CD4-positive, alpha-beta T cell (primary cell): Measurements from ENCODE around the gene HEY2. TPM values are rescaled to one million over a fixed set of nuclear protein-coding genes. Genes with fewer than 3 reads are reported as not detected.

ENCODE experiments used
- ATAC-seq: fragments of 200-7000 bp; cut with Tn5 transposase; one replicate; pipeline ENCODE4 v1.10.0; 2022; ENCODE audit warnings: mild to moderate bottlenecking; ENCODE audit not compliant: poor library complexity
- CTCF ChIA-PET: fragments of 350-600 bp; sonication (Branson Sonifier 250); formaldehyde crosslinking; loops from one replicate; lab custom pipeline; 2021; ENCODE audit warnings: antibody characterized with exemption, inconsistent platforms; lab: Charles Lee
- POLR2A ChIA-PET: fragments of 350-600 bp; sonication (Branson Sonifier 250); formaldehyde crosslinking; loops from one replicate; lab custom pipeline; 2021; ENCODE audit warnings: antibody characterized with exemption, inconsistent platforms; lab: Charles Lee
- DNase-seq, 14 experiments: peaks; one replicate each; pipeline ENCODE4 v3.0.0-alpha.2; 2013 to 2020; ENCODE audit warnings: mixed read lengths in 2 of 14
- H3K27ac ChIP-seq, 2 donors: one replicate each; pipeline versions ENCODE4 v1.5.1 to v1.7.0; 2013; ENCODE audit warnings: low read length in 2 of 2, low read depth in 1 of 2, mild to moderate bottlenecking in 1 of 2
- H3K27me3 ChIP-seq, 2 experiments: 1 replicate in 1 of 2; 2 replicates in 1 of 2; pipeline versions ENCODE4 v1.6.1 to v1.7.0; 2013; ENCODE audit warnings: low read length in 2 of 2, control low read depth in 1 of 2, mild to moderate bottlenecking in 1 of 2, moderate library complexity in 1 of 2; ENCODE audit not compliant: insufficient read depth in 2 of 2, control insufficient read depth in 1 of 2
- H3K36me3 ChIP-seq: one replicate; pipeline ENCODE4 v1.6.1; 2013; ENCODE audit warnings: low read length, control low read depth; ENCODE audit not compliant: insufficient read depth
- H3K4me1 ChIP-seq: one replicate; pipeline ENCODE4 v1.6.1; 2013; ENCODE audit warnings: low read length, control low read depth; ENCODE audit not compliant: insufficient read depth
- H3K4me3 ChIP-seq: one replicate; pipeline ENCODE4 v1.5.1; 2013; ENCODE audit warnings: mild to moderate bottlenecking, low read length, moderate library complexity
- H3K9me3 ChIP-seq, 2 experiments: 1 replicate in 1 of 2; 2 replicates in 1 of 2; pipeline versions ENCODE4 v1.6.1 to v1.7.0; 2013; ENCODE audit warnings: low read length in 2 of 2, mild to moderate bottlenecking in 2 of 2, control low read depth in 1 of 2, moderate library complexity in 1 of 2; ENCODE audit not compliant: control insufficient read depth in 1 of 2, insufficient read depth in 1 of 2
- H3K27ac Mint-ChIP-seq: one replicate; pipeline ENCODE4 v1.8.0; 2020; ENCODE audit warnings: mixed read lengths
- H3K27me3 Mint-ChIP-seq: one replicate; pipeline ENCODE4 v1.8.0; 2021; ENCODE audit warnings: mixed read lengths
- H3K36me3 Mint-ChIP-seq: one replicate; pipeline ENCODE4 v1.8.0; 2021; ENCODE audit warnings: low read depth, mixed read lengths
- H3K4me1 Mint-ChIP-seq: one replicate; pipeline ENCODE4 v1.8.0; 2021; ENCODE audit warnings: low read depth, mixed read lengths
- H3K4me3 Mint-ChIP-seq: one replicate; pipeline ENCODE4 v1.8.0; 2020; ENCODE audit warnings: mild to moderate bottlenecking, mixed read lengths
- H3K9me3 Mint-ChIP-seq: one replicate; pipeline ENCODE4 v1.8.0; 2020; ENCODE audit warnings: mixed read lengths
- intact Hi-C, 2 experiments: fragments of 100-400 bp; cut with DNase I in 1 of 2; cut with micrococcal nuclease in 1 of 2; formaldehyde crosslinking; loops; one replicate each; pipeline versions ENCODE4 v1.15.1 to v1.9.0; 2023 to 2025; cut with DNase I, micrococcal nuclease
- total RNA-seq, 174 experiments: library from RNA in 2 of 174; stranded (reverse) in 2 of 174; gene quantifications; one replicate each; pipeline ENCODE4 v1.2.3 and lab custom pipeline; 2021 to 2026
- TF ChIP-seq, protein P1 (sequence below): fragments of 200-600 bp; IDR thresholded peaks from one replicate; pipeline ENCODE4 v1.8.0; 2022; ENCODE audit warnings: antibody characterized with exemption, mild to moderate bottlenecking

Gene HEY2
- total RNA-seq, 2 experiments from 2014 or later = 0.08 to 0.30 TPM

DNA sequence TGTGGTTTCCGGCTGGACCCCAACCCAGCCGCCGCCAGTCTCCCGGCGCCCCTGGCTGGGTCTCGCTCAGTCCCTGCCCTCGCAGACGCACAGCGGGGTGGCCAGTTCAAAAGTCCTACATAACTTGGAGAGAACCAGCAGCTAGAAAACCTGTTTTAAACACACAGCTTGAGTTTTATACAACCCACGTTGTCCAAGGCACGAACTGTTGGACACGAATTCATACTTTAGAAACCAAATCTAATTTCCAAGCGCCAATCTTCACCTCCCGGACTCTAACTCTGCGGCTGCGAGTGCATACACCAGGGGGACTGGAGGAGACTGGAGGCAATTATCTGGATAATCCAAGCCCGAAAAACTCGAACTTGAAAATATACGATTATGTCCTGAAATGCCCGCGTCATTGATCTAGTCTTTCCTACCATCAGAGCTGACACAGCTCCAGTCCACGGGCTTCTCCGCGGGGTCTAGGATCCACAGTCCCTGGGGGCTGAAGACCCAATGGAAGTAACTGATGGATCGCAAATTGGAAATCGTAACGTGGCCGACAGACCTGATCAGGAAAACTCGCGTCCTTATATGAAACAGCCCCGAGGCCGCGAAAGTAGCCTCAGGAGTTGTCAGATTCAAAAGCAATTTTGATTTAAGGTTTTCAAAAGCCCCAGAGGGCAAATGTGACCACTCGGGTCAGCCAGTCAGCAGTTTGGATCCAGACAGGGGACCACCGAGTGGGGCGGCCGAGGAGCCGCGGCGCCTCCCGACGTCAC is 843 bp upstream of the HEY2 start:
- Histone ChIP-seq H3K9me3 (peaks cover 0 to 11% of the 10 kb centered on the region in 2 experiments), H3K27me3 (peaks cover 44 to 59% of the 10 kb centered on the region in 2 experiments), H3K4me1 (peaks cover 38% of the 10 kb centered on the region), H3K36me3 (no peaks in the 10 kb centered on the region), H3K4me3 (peak overlapping the region; percentile 67), H3K27ac (no peak overlapping the region)
- Mint-ChIP-seq H3K4me1 (peaks cover 38% of the 10 kb centered on the region), H3K9me3 (no peaks in the 10 kb centered on the region), H3K4me3 (peak overlapping the region; percentile 93), H3K36me3 (peaks cover 4% of the 10 kb centered on the region), H3K27ac (peak overlapping the region; percentile 43), H3K27me3 (peaks cover 82% of the 10 kb centered on the region)
- intact Hi-C loops = loop anchor here in 1 of 2 experiments (2.0 kb wide), 1 partner anchor 20 kb away; no protein-coding TSS in a partner anchor
- TF ChIP-seq, protein P1, sequence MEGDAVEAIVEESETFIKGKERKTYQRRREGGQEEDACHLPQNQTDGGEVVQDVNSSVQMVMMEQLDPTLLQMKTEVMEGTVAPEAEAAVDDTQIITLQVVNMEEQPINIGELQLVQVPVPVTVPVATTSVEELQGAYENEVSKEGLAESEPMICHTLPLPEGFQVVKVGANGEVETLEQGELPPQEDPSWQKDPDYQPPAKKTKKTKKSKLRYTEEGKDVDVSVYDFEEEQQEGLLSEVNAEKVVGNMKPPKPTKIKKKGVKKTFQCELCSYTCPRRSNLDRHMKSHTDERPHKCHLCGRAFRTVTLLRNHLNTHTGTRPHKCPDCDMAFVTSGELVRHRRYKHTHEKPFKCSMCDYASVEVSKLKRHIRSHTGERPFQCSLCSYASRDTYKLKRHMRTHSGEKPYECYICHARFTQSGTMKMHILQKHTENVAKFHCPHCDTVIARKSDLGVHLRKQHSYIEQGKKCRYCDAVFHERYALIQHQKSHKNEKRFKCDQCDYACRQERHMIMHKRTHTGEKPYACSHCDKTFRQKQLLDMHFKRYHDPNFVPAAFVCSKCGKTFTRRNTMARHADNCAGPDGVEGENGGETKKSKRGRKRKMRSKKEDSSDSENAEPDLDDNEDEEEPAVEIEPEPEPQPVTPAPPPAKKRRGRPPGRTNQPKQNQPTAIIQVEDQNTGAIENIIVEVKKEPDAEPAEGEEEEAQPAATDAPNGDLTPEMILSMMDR = no peak
- DNase-seq = peak in 3 of 14 experiments; percentile 18 to 36 (median 34)
- ChIA-PET CTCF (no interaction called here), POLR2A (interaction anchor here (0.7 to 3.6 kb wide), 5 partner anchors 33 to 438 kb away, joined by 3 to 33 read pairs (median 12); partner anchors contain the start of genes NCOA7 and TRMT11)
- ATAC-seq = no peak

DNA sequence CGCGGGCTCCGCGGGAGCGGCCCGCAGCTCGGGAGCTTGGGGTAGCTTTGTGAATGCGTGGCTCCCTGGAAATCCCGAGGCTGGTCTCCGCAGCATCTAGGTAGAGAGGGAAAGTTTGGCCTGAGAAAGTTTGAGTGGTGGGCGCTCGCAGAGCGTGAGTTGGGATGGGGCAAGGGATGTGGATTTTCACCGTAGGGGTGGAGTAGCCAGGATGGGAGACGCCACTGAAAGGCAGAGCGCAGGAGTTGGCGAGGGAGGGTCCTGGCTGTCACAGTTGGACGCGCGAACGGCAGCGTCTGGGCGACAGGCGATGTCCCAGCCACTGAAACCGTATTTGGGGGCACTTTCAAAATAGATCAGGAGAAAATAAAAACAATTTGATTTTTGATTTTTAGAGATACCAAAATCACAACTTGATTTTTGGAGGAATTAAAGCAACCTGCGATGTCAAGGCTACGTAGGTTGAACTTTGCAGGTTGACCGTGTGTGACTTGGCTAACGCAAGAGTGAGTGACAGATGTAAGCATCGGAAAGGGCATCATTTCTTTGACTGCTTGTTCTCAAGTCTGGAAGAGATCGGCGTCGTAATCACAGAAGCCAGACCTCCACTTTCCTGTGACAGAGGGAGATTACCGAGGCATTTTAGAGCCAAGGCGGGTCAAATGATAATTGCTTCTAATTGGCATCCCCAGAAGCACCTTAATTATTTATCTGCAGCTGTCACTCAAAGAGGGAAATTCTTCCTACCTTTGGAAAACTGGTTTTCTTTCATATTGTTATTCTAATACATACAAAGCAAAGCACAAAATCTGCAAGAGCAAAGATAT is 646 bp downstream of the HEY2 start:
- H3K36me3 Mint-ChIP-seq = peaks cover 4% of the 10 kb centered on the region

More for the DNA sequence above, 646 bp downstream of the HEY2 start:
- no peaks in the 10 kb centered on the region for H3K36me3 ChIP-seq
- H3K4me3 ChIP-seq = peak overlapping the region; percentile 64
- H3K27ac ChIP-seq = no peak overlapping the region
- DNase-seq (peak in 5 of 14 experiments; percentile 7 to 38 (median 13)), ATAC-seq (no peak)
- no peaks in the 10 kb centered on the region for H3K9me3 Mint-ChIP-seq
- H3K4me1 Mint-ChIP-seq = peaks cover 38% of the 10 kb centered on the region
- CTCF ChIA-PET = interaction anchor here (1.7 kb wide), 1 partner anchor 208 kb away, joined by 4 read pairs; no protein-coding TSS in a partner anchor
- H3K9me3 ChIP-seq = peaks cover 0 to 11% of the 10 kb centered on the region in 2 experiments
- peaks cover 44 to 64% of the 10 kb centered on the region in 2 experiments for H3K27me3 ChIP-seq
- peaks cover 38% of the 10 kb centered on the region for H3K4me1 ChIP-seq
- H3K4me3 Mint-ChIP-seq = peak overlapping the region; percentile 86
- POLR2A ChIA-PET = interaction anchor here (2.3 to 3.6 kb wide), 4 partner anchors 31 to 237 kb away, joined by 7 to 33 read pairs (median 16); partner anchors contain the start of genes NCOA7 and TRMT11
- TF ChIP-seq, protein P1 = no peak
- H3K27me3 Mint-ChIP-seq = peaks cover 88% of the 10 kb centered on the region
- H3K27ac Mint-ChIP-seq = peak overlapping the region; percentile 3
- intact Hi-C loops = loop anchor here (2.0 to 5.0 kb wide), 2 partner anchors 19 to 558 kb away; no protein-coding TSS in a partner anchor
